Measurements from ENCODE around the gene GNG4.
A peak's percentile ranks its signal among the peaks of the same experiment; 100 is the strongest.
"Not testable (repeated sequence)": the region's sequence is repeated elsewhere in the genome, so short reads cannot be mapped to it uniquely, and the experiment has no call there.

Gene GNG4

DNA sequence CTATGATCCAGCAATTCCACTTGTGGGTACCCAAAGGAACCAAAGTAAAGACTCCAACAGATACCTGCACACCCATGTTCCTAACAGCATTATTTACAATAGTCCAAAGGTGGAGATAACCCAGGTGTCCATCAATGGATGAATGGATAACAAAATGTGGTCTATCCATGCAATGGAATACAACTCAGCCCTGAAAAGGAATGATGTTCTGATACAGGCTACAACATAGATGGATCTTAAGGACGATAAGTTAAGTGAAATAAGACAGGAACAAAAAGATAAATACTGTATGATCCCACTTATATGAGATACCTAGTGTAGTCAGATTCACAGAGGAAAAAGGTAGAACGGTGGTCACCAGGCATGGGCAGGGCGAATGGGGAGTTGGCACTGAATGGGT is 69.7 kb downstream of the GNG4 start:
- DNase-seq: no peak

GRCh38 chr1:235575597-235575996 is 74.0 kb downstream of the GNG4 start:
- no peak for DNase-seq

GRCh38 chr1:235573880-235574279 is 75.7 kb downstream of the GNG4 start:
- DNase-seq: no peak

DNA sequence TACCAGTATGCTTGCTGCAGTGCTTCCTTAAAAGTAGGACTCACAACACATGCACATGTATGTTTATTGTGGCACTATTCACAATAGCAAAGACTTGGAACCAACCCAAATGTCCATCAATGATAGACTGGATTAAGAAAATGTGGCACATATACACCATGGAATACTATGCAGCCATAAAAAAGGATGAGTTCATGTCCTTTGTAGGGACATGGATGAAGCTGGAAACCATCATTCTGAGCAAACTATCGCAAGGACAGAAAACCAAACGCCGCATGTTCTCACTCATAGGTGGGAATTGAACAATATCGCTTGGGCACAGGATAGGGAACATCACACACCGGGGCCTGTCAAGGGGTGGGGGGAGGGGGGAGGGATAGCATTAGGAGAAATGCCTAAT is 76.6 kb downstream of the GNG4 start:
- not testable (repeated sequence) for DNase-seq

- DNase-seq: no peak
These were observed 78.1 kb downstream of the GNG4 start for GRCh38 chr1:235571482-235571881.

- DNase-seq: no peak
These were observed 81.6 kb downstream of the GNG4 start for GRCh38 chr1:235567812-235568503.

- DNase-seq: no peak
These were observed 83.5 kb downstream of the GNG4 start for GRCh38 chr1:235566084-235566483.

- DNase-seq: no peak
These were observed 86.0 kb downstream of the GNG4 start for GRCh38 chr1:235563513-235564061.

- no peak for DNase-seq
These were observed 87.0 kb downstream of the GNG4 start for GRCh38 chr1:235562589-235562988.

DNA sequence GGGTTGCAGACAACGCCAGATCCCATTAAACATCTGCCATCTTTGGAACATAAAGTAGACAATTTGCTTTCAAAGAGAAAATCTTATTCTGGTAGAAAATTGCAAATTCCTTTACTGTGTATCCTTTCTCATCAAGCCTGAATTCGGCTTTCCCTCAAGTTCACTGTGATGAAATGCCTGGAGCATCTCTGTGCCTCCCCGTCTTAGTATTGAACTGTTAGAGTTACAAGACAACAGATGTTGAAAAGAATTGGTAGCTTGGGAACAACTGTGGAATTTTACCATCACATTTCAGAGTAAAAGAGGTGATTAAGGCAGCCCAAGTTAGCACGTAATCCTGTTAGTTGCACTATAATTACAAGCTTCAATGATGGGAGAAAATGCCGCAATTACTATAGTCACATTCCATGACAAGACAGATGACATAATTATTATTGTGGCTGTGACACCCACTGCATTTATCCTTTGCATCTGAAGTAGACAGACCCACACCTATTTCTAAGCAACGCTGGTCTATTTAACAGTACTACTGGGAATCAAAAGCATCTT is 90.9 kb downstream of the GNG4 start:
- no peak for DNase-seq

- no peak for DNase-seq
These were observed 92.1 kb downstream of the GNG4 start for GRCh38 chr1:235557495-235557894.

DNA sequence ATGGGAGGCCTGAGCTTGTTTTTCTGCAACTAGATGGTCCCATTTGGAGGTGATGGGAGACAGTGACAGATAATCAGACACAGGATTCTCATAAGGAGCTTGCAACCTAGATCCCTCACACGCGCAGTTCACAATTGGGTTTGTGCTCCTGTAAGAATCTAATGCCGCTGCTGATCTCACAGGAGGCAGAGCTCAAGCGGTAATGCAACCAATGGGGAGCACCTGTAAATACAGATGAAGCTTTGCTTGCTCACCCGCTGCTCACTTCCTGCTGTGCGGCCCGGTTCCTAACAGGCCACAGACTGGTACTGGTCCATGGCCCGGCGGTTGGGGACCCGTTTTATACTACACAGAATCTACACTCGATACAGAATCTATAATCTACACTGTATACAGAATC is 92.8 kb downstream of the GNG4 start:
- no peak for DNase-seq

GRCh38 chr1:235553112-235553551 is 96.5 kb downstream of the GNG4 start:
- peak; percentile 31 for DNase-seq

DNA sequence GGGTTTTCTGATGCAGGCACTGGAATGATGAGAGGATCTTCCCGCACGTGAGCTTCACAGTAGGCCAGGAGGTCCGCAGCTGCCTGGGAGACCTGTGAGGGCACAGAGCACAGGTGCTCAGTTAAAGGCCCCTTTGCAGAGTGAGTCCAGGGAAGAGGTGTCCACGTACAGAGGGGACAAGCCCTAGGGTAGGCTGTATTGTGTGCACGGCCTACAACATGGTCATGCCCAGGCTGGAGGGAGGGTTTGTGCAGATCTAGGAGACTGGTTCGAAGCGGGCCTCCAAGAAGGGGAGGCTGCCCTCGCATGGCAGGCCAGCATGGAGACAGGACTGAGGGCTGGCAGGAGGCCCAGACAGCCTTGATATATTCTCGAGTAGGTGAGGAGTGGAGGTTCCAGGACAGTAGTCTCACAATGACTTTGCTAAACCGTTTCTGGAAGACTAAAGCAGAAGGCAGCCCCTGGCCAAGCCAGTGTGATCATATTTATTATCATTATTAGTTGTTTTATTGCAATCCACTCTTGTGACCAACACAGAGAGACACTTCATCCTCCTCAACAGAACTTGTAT is 97.4 kb downstream of the GNG4 start:
- no peak for DNase-seq

GRCh38 chr1:235549351-235550139 is 100.0 kb downstream of the GNG4 start:
- DNase-seq: no peak

- DNase-seq: not testable (repeated sequence)
These were observed 103.0 kb downstream of the GNG4 start for GRCh38 chr1:235546369-235547155.

DNA sequence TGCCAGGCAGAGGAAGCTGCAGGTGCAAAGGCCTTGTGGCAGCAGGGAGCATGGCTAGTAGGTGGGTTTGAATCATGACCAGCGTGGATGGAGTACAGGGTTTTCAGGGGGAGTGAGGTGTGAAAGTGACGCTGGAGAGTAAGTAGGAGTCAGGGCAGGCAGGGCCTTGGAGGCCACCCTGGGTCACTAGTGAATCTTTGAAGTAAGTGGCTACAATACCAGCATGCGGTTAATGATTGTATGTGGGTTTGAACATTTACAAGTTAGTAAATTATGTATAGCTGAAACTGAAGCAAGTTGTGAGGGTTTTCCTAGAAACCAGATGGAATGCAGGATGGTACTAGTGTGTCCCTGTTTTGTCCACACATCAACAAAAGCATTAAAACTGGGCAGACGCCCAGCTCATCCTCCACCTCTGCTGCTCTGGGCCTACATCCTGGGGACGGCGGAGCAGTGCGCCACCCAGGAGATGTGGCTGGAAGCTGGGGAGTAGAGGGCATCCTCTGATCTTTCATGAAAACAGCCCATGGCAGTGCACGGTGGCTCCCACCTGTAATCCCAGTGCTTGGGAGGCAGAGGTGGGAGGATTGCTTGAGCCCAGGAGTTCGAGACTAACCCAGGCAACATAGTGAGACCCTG is 104.2 kb downstream of the GNG4 start:
- DNase-seq: no peak

DNA sequence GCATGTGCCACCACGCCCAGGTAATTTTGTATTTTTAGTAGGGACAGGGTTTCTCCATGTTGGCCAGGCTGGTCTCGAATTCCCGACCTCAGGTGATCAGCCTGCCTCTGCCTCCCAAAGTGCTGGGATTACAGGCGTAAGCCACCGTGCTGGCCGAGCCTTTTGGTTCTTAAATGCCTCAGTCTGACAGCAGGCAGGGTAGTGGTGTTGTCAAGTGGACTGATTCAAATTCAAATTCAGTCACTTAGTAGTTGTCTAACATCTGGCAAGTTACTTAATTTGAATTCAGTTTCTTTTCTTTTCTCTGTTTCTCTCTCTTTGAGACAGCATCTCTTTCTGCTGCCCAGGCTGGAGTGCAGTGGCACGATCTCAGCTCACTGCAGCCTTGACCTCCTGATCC is 106.7 kb downstream of the GNG4 start:
- not testable (repeated sequence) for DNase-seq

DNA sequence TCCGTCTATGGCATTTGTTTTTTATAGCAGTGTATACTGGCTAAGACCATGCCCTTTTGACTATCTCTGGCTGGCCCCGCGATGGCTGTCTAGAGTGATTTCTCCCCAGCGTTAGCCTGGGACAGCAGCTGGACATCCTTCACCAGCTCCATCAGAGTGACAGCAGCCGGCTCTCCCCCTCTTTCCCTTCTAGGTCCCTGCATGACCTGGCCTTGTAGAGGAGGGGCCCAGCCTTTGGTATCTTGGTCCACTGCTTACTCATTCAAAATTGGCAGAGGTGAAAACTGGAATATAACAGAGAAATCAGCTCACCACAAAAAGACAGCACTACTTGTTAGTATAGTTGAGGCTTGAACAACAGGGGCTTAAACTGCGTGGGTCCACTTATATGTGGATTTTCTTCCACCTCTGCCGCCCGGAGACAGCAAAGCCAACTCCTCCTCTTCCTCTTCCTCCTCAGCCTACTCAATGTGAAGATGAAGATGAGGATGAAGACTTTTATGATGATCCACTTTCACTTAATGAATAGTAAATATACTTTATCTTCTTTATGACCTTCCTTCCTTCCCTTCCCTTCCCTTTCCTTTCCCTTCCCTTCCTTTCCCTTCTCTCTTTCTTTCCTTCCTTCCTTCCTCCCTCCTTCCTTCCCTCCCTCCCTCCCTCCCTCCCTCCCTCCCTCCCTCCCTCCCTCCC is 116.0 kb downstream of the GNG4 start:
- DNase-seq: no peak

- DNase-seq: peak; percentile 55
These were observed 117.2 kb downstream of the GNG4 start for GRCh38 chr1:235532360-235532759.

DNA sequence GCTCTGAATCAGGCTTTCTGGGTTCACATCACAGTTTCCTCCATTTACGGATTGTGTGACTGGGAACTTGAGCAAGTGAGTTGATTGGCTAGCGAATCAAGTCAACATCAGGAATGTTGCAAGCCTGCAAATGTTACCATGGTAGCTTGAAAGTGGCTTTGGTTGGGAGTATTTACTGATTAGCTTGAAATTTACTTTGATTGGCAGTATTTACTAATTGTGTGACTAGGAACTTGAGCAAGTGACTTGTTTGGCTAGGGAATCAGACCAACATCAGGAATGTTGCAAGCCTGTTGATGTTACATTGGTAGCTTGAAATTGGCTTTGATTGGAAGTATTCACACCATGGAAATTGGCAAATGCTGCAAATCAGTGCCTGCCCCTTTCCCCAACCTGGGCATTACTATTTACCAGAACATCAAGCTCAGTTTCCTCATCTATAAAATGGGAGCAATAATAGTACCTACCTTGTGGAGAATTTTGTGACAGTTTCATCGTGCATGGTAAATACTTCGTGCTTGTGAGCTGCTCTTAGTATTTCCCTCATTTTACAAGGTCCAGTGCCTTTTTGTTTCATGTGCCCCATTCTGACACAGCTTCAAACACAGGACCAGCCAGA is 122.3 kb downstream of the GNG4 start:
- no peak for DNase-seq

Data from fibroblast of skin of abdomen (primary cell).